IMR-90 (cell line): ENCODE data around the gene SEC61B. TPM values are rescaled to one million over a fixed set of nuclear protein-coding genes. Genes with fewer than 3 reads are reported as not detected.

Source experiments
- ATAC-seq: fragments of 200-7000 bp; cut with Tn5 transposase; 2 replicates; pipeline ENCODE4 v1.9.1; 2020; ENCODE audit warnings: low read depth, mild to moderate bottlenecking, moderate library complexity
- BruUV-seq: library from RNA; stranded (reverse); fragments of 400-500 nt; replicated peaks from 2 replicates; lab custom pipeline; 2021; lab: Mats Ljungman, UMichigan
- CTCF ChIA-PET: fragments of 300-600 bp; formaldehyde crosslinking; extraction: SDS; loops from one replicate; lab custom pipeline; 2021; ENCODE audit warnings: antibody characterized with exemption; lab: Yijun Ruan, JAX
- POLR2A ChIA-PET: fragments of 300-600 bp; sonication (Branson Sonifier 250); formaldehyde crosslinking; loops from one replicate; lab custom pipeline; 2022; ENCODE audit warnings: antibody characterized with exemption; ENCODE audit not compliant: unreplicated experiment; lab: Charles Lee
- DNase-seq: peaks from one replicate; pipeline ENCODE4 v3.0.0; 2013
- H2AFZ ChIP-seq: replicated peaks from 2 replicates; pipeline ENCODE3; 2013; ENCODE audit warnings: low read length, mild to moderate bottlenecking; ENCODE audit not compliant: poor library complexity
- H2AK5ac ChIP-seq: 2 replicates; pipeline ENCODE4 v1.6.1; 2013; ENCODE audit warnings: low read depth, low read length, inconsistent platforms
- H2AK9ac ChIP-seq: replicated peaks from 2 replicates; pipeline ENCODE3; 2013; ENCODE audit warnings: mild to moderate bottlenecking, low read depth, low read length, moderate library complexity; ENCODE audit not compliant: poor library complexity
- H2BK120ac ChIP-seq: 2 replicates; pipeline ENCODE4 v1.6.1; 2013; ENCODE audit warnings: low read depth, low read length, inconsistent platforms
- H2BK15ac ChIP-seq: 3 replicates; pipeline ENCODE4 v1.6.1; 2013; ENCODE audit warnings: low read depth, low read length, inconsistent platforms
- H2BK20ac ChIP-seq: 2 replicates; pipeline ENCODE4 v1.6.1; 2013; ENCODE audit warnings: low read depth, mild to moderate bottlenecking, inconsistent platforms, low read length, moderate library complexity
- H2BK5ac ChIP-seq: 2 replicates; pipeline ENCODE4 v1.6.1; 2013; ENCODE audit warnings: mild to moderate bottlenecking, low read depth, low read length, inconsistent platforms; ENCODE audit not compliant: poor library complexity, severe bottlenecking
- H3K14ac ChIP-seq: replicated peaks from 2 replicates; pipeline ENCODE4 v1.6.1; 2013; ENCODE audit warnings: low read depth, low read length, inconsistent platforms
- H3K18ac ChIP-seq: 2 replicates; pipeline ENCODE4 v1.6.1; 2013; ENCODE audit warnings: low read depth, low read length, control low read depth
- H3K23ac ChIP-seq: 2 replicates; pipeline ENCODE4 v1.6.1; 2013; ENCODE audit warnings: low read depth, low read length, inconsistent platforms
- H3K27ac ChIP-seq: 2 replicates; pipeline ENCODE4 v1.5.1; 2013; ENCODE audit warnings: mild to moderate bottlenecking, control low read depth, low read length; ENCODE audit not compliant: insufficient read depth
- H3K27me3 ChIP-seq: 2 replicates; pipeline ENCODE4 v1.6.1; 2013; ENCODE audit warnings: low read length; ENCODE audit not compliant: control insufficient read depth, insufficient read depth
- H3K36me3 ChIP-seq: 2 replicates; pipeline ENCODE4 v1.6.1; 2013; ENCODE audit warnings: low read length, mixed read lengths; ENCODE audit not compliant: control insufficient read depth, insufficient read depth
- H3K4ac ChIP-seq: 2 replicates; pipeline ENCODE4 v1.6.1; 2013; ENCODE audit warnings: low read depth, low read length, inconsistent platforms
- H3K4me1 ChIP-seq: 2 replicates; pipeline ENCODE4 v1.6.1; 2013; ENCODE audit warnings: low read length, mixed read lengths; ENCODE audit not compliant: control insufficient read depth, insufficient read depth
- H3K4me2 ChIP-seq: 2 replicates; pipeline ENCODE4 v1.6.1; 2013; ENCODE audit warnings: low read depth, mild to moderate bottlenecking, control low read depth, low read length, moderate library complexity
- H3K4me3 ChIP-seq: 2 replicates; pipeline ENCODE4 v1.5.1; 2013; ENCODE audit warnings: low read depth, mild to moderate bottlenecking, control low read depth, low read length, moderate library complexity; ENCODE audit not compliant: insufficient read depth
- H3K56ac ChIP-seq: 2 replicates; pipeline ENCODE4 v1.6.1; 2013; ENCODE audit warnings: low read length, inconsistent platforms; ENCODE audit not compliant: insufficient read depth; ENCODE audit errors: extremely low read depth
- H3K79me1 ChIP-seq, 2 experiments: 2 replicates each; pipeline ENCODE4 v1.6.1; 2013; ENCODE audit warnings: low read length in 2 of 2, inconsistent platforms in 1 of 2, low read depth in 1 of 2
- H3K9ac ChIP-seq: 2 replicates; pipeline ENCODE4 v1.6.1; 2013; ENCODE audit warnings: low read depth, low read length, control low read depth
- H3K9me1 ChIP-seq: 2 replicates; pipeline ENCODE4 v1.6.1; 2013; ENCODE audit warnings: low read length, inconsistent platforms; ENCODE audit not compliant: insufficient read depth
- H3K9me3 ChIP-seq: 2 replicates; pipeline ENCODE4 v1.6.1; 2013; ENCODE audit warnings: low read length; ENCODE audit not compliant: control insufficient read depth, insufficient read depth
- H4K20me1 ChIP-seq: 2 replicates; pipeline ENCODE4 v1.6.1; 2013; ENCODE audit warnings: low read length, inconsistent platforms; ENCODE audit not compliant: insufficient read depth
- H4K5ac ChIP-seq: 2 replicates; pipeline ENCODE4 v1.6.1; 2013; ENCODE audit warnings: mild to moderate bottlenecking, low read depth, low read length, control low read depth
- H4K8ac ChIP-seq, 2 experiments: 2 replicates each; pipeline ENCODE4 v1.6.1; 2013; ENCODE audit warnings: low read depth in 2 of 2, low read length in 2 of 2, control low read depth in 1 of 2, inconsistent platforms in 1 of 2
- H4K91ac ChIP-seq: 2 replicates; pipeline ENCODE4 v1.6.1; 2013; ENCODE audit warnings: low read depth, low read length, inconsistent platforms; ENCODE audit not compliant: insufficient read depth
- BHLHE40 ChIP-seq: fragments of 150-350 bp; IDR thresholded peaks from 2 replicates; pipeline ENCODE4 v1.6.1; 2016; ENCODE audit warnings: mild to moderate bottlenecking, low read depth, low read length
- CEBPB ChIP-seq: IDR thresholded peaks from 2 replicates; pipeline ENCODE4 v1.6.1; 2012; ENCODE audit warnings: low read depth, low read length, improper control_type of control experiment
- CHD1 ChIP-seq: IDR thresholded peaks from 2 replicates; pipeline ENCODE4 v1.6.1; 2012; ENCODE audit warnings: low read depth, low read length, improper control_type of control experiment
- CTCF ChIP-seq: conservative IDR thresholded peaks from 2 replicates; pipeline ENCODE4 v1.5.1; 2012; ENCODE audit warnings: mild to moderate bottlenecking, low read depth, low read length, improper control_type of control experiment
- ELK1 ChIP-seq: fragments of 150-350 bp; IDR thresholded peaks from 2 replicates; pipeline ENCODE4 v1.6.1; 2016; ENCODE audit warnings: low read depth, mild to moderate bottlenecking, low read length, moderate library complexity, borderline replicate concordance
- FOS ChIP-seq: fragments of 150-350 bp; IDR thresholded peaks from 2 replicates; pipeline ENCODE4 v1.6.1; 2016; ENCODE audit warnings: low read depth, low read length
- MAFK ChIP-seq: IDR thresholded peaks from 2 replicates; pipeline ENCODE4 v1.6.1; 2012; ENCODE audit warnings: low read depth, low read length, improper control_type of control experiment
- MAZ ChIP-seq: IDR thresholded peaks from 2 replicates; pipeline ENCODE4 v1.6.1; 2012; ENCODE audit warnings: low read depth, mild to moderate bottlenecking, low read length, improper control_type of control experiment, moderate library complexity, borderline replicate concordance
- MXI1 ChIP-seq: IDR thresholded peaks from 2 replicates; pipeline ENCODE4 v1.6.1; 2012; ENCODE audit warnings: low read depth, mild to moderate bottlenecking, low read length, moderate library complexity, borderline replicate concordance
- NFE2L2 ChIP-seq: fragments of 150-350 bp; IDR thresholded peaks from 2 replicates; pipeline ENCODE4 v1.6.1; 2016; ENCODE audit warnings: low read depth, mild to moderate bottlenecking, low read length
- POLR2A ChIP-seq: IDR thresholded peaks from 2 replicates; pipeline ENCODE4 v1.6.1; 2012; ENCODE audit warnings: mild to moderate bottlenecking, low read depth, low read length
- RAD21 ChIP-seq: IDR thresholded peaks from 2 replicates; pipeline ENCODE4 v1.6.1; 2012; ENCODE audit warnings: low read length, improper control_type of control experiment
- RCOR1 ChIP-seq: IDR thresholded peaks from 2 replicates; pipeline ENCODE4 v1.6.1; 2012; ENCODE audit warnings: mild to moderate bottlenecking, low read length, improper control_type of control experiment; ENCODE audit not compliant: insufficient replicate concordance
- RFX5 ChIP-seq: IDR thresholded peaks from 2 replicates; pipeline ENCODE4 v1.8.0; 2012; ENCODE audit warnings: low read depth, mild to moderate bottlenecking, low read length, moderate library complexity
- SMC3 ChIP-seq: fragments of 150-350 bp; IDR thresholded peaks from 2 replicates; pipeline ENCODE4 v1.6.1; 2016; ENCODE audit warnings: low read depth, mild to moderate bottlenecking, antibody characterized with exemption, low read length, moderate library complexity
- USF2 ChIP-seq: fragments of 150-350 bp; IDR thresholded peaks from 2 replicates; pipeline ENCODE4 v1.6.1; 2017; ENCODE audit warnings: mild to moderate bottlenecking, antibody characterized with exemption, low read length, low read depth
- WGBS, 2 experiments: methylation state at CpG; one replicate each; pipeline versions ENCODE4 v1.1.5 to v1.1.7; 2013; ENCODE audit warnings: missing lambda C conversion rate in 2 of 2; ENCODE audit not compliant: insufficient read length in 1 of 2; ENCODE audit errors: extremely low coverage in 2 of 2; 5-methylcytosine and 5-hydroxymethylcytosine counted together
- dilution Hi-C: fragments of 300-500 bp; cut with HindIII; formaldehyde crosslinking; loops from one replicate; pipeline ENCODE4 v1.14.3; 2018; ENCODE audit warnings: low sequenced_read_pairs; ENCODE audit not compliant: unreplicated experiment
- in situ Hi-C: fragments of 300-500 bp; cut with MboI; formaldehyde crosslinking; loops from 3 replicates; pipeline ENCODE4 v1.14.3; 2019; ENCODE audit warnings: low sequenced_read_pairs, inconsistent platforms, mixed read lengths
- intact Hi-C: fragments of 100-400 bp; cut with micrococcal nuclease; formaldehyde crosslinking; loops from 2 replicates; pipeline ENCODE4 v1.10.0; 2022
- polyA plus RNA-seq, 3 experiments: library from polyadenylated mRNA; depleted of rRNA; stranded (reverse); fragments of >200 nt; gene quantifications; 2 replicates each; pipeline ENCODE4 v1.2.3, GENCODE V29; 2012; ENCODE audit warnings: low replicate concordance in 1 of 3
- total RNA-seq: library from RNA; depleted of rRNA; stranded (reverse); fragments of >200 nt; gene quantifications from 2 replicates; pipeline ENCODE4 v1.2.3, GENCODE V29; 2012

The SEC61B gene
- total and polyA plus RNA-seq, 2 of the 4 experiments (the other 2 are of a cell fraction), result 180 to 281 TPM

- dilution Hi-C loops, result no loop called here
- no peak overlapping the region for H3K4me3 ChIP-seq
Measured at GRCh38 chr9:99185348-99185632, 36.8 kb upstream of the SEC61B start.

More at GRCh38 chr9:99185348-99185632, 36.8 kb upstream of the SEC61B start:
- no peaks in the 10 kb centered on the region for H3K36me3 ChIP-seq
- H3K9ac ChIP-seq, result no peak overlapping the region
- DNase-seq (no peak), ATAC-seq (no peak)
- H4K91ac ChIP-seq, result no peak overlapping the region
- no peak overlapping the region for H3K4me2 ChIP-seq
- H3K4ac ChIP-seq, result peak overlapping the region; percentile 64; the same call in 1 of the 2 replicates
- H2AFZ ChIP-seq, result peak overlapping the region; percentile 88
- no peak overlapping the region for H2BK20ac ChIP-seq
- H3K14ac ChIP-seq, result no peak overlapping the region
- no peaks in the 10 kb centered on the region for H3K79me1 ChIP-seq
- ChIA-PET CTCF (interaction anchor here (0.9 to 2.3 kb wide), 5 partner anchors 13 to 1138 kb away, joined by 3 to 12 read pairs (median 3); partner anchors contain the start of genes ALG2 and SEC61B), POLR2A (no interaction called here)
- H3K9me1 ChIP-seq, result peaks cover 6% of the 10 kb centered on the region; the same call in 1 of the 2 replicates
- H3K27me3 ChIP-seq, result peaks cover 6% of the 10 kb centered on the region
- intact Hi-C loops (loop anchor here (1.0 to 10.0 kb wide), 5 partner anchors 38 to 1410 kb away; partner anchors contain the start of genes MSANTD3 and SEC61B), in situ Hi-C loops (loop anchor here (10.0 to 25.0 kb wide), 4 partner anchors 620 to 1402 kb away; partner anchors contain the start of gene CAVIN4)
- TF ChIP-seq USF2, result no peak
- TF ChIP-seq RAD21, result no peak
- no peak for TF ChIP-seq FOS
- no peak for TF ChIP-seq ELK1
- no peak for TF ChIP-seq NFE2L2
- no peak for TF ChIP-seq MAFK
- no peak for TF ChIP-seq MAZ
- TF ChIP-seq SMC3, result no peak
- no peak for TF ChIP-seq RCOR1
- no peak for TF ChIP-seq BHLHE40
- TF ChIP-seq CHD1, result no peak
- TF ChIP-seq CEBPB, result no peak
- no peak for TF ChIP-seq POLR2A
- no peak for TF ChIP-seq CTCF
- TF ChIP-seq MXI1, result no peak
- TF ChIP-seq RFX5, result no peak
- H3K4me1 ChIP-seq, result peaks cover 9% of the 10 kb centered on the region
- no peak overlapping the region for H2BK15ac ChIP-seq
- no peak overlapping the region for H2AK5ac ChIP-seq
- WGBS, 2 experiments, result no CpG with 5 or more reads among the region's 5 CpGs
- no peaks in the 10 kb centered on the region for H4K20me1 ChIP-seq
- H4K8ac ChIP-seq, result no peak overlapping the region
- H3K27ac ChIP-seq, result no peak overlapping the region
- no peak overlapping the region for H3K23ac ChIP-seq
- no peaks in the 10 kb centered on the region for H3K9me3 ChIP-seq
- no peak overlapping the region for H2BK5ac ChIP-seq
- H3K18ac ChIP-seq, result no peak overlapping the region; the same call in 1 of the 2 replicates
- H4K5ac ChIP-seq, result no peak overlapping the region; the same call in 1 of the 2 replicates
- H2BK120ac ChIP-seq, result no peak overlapping the region
- no peak overlapping the region for H2AK9ac ChIP-seq
- H3K56ac ChIP-seq, result no peak overlapping the region
- BruUV-seq, result no TSS peak
